Measurements from ENCODE around the gene SNX24.
"Not testable (repeated sequence)": the region's sequence is repeated elsewhere in the genome, so short reads cannot be mapped to it uniquely, and the experiment has no call there.

The SNX24 gene

GRCh38 chr5:122901346-122901745 is 55.9 kb downstream of the SNX24 start:
- Histone ChIP-seq H3K36me3 (ENCODE audit: control insufficient read depth in 1 of 2, insufficient read depth in 2 of 2, low read length in 2 of 2) (no peaks in the 10 kb centered on the region), H3K9me3 (ENCODE audit: control insufficient read depth in 1 of 2, low read length in 2 of 2) (no peaks in the 10 kb centered on the region), H3K27me3 (ENCODE audit: low read depth, low read length) (no peaks in the 10 kb centered on the region), H3K4me1 (ENCODE audit: control insufficient read depth in 1 of 2, insufficient read depth in 2 of 2, low read length in 2 of 2) (no peaks in the 10 kb centered on the region), H3K4me3 (ENCODE audit: low read depth in 1 of 2, low read length in 2 of 2) (no peak overlapping the region), H3K27ac (ENCODE audit: low read length) (no peak overlapping the region)

DNA sequence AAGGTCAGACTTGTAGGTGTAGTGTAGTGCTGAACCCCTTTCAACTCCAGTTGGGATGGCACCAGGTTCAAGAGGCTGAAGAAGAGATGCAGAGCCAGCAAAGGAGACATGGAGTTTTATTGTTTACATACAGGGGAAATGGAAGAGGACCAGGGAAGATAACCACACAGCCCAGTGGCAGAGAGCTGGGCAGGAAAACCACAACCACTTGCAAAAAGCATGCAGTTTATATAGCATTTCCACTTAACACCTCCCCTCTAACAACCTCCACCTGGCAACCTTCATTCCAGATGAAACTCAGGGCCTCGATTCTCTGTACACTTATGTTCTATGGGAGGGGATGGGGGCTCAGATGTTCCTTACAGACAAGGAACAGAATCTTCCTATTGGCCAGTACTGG is 56.9 kb downstream of the SNX24 start:
- H3K4me3 ChIP-seq (ENCODE audit: low read depth in 1 of 2, low read length in 2 of 2) = no peak overlapping the region
- H3K27me3 ChIP-seq (ENCODE audit: low read depth, low read length) = no peaks in the 10 kb centered on the region
- no peaks in the 10 kb centered on the region for H3K4me1 ChIP-seq (ENCODE audit: control insufficient read depth in 1 of 2, insufficient read depth in 2 of 2, low read length in 2 of 2)
- H3K9me3 ChIP-seq (ENCODE audit: control insufficient read depth in 1 of 2, low read length in 2 of 2) = no peaks in the 10 kb centered on the region
- no peaks in the 10 kb centered on the region for H3K36me3 ChIP-seq (ENCODE audit: control insufficient read depth in 1 of 2, insufficient read depth in 2 of 2, low read length in 2 of 2)
- no peak overlapping the region for H3K27ac ChIP-seq (ENCODE audit: low read length)

- Histone ChIP-seq H3K27me3 (ENCODE audit: low read depth, low read length) (no peaks in the 10 kb centered on the region), H3K9me3 (ENCODE audit: control insufficient read depth in 1 of 2, low read length in 2 of 2) (no peaks in the 10 kb centered on the region), H3K4me1 (ENCODE audit: control insufficient read depth in 1 of 2, insufficient read depth in 2 of 2, low read length in 2 of 2) (no peaks in the 10 kb centered on the region), H3K4me3 (ENCODE audit: low read depth in 1 of 2, low read length in 2 of 2) (no peak overlapping the region), H3K27ac (ENCODE audit: low read length) (no peak overlapping the region), H3K36me3 (ENCODE audit: control insufficient read depth in 1 of 2, insufficient read depth in 2 of 2, low read length in 2 of 2) (no peaks in the 10 kb centered on the region)
Observed at GRCh38 chr5:122906768-122907167, 61.4 kb downstream of the SNX24 start.

DNA sequence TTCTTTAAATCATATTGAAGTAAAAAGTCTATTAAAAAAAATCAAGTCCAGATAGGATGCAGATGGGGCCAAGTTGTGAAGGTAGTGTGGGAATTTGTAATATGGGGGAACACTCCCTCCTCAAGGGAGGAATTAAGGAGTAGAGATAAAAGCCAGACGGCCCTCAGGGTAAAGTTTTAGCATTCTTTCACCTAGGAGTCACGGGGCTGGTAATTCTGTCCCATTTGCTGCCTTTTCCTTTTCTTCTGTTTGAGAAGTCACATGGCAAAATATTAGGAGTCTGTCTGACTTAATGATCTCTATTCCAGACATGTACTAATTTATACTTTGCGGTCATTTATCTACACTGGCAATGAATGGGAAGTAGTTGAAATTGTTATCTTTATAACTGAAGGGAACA is 61.9 kb downstream of the SNX24 start:
- no peaks in the 10 kb centered on the region for H3K27me3 ChIP-seq (ENCODE audit: low read depth, low read length)
- no peak overlapping the region for H3K27ac ChIP-seq (ENCODE audit: low read length)
- no peak overlapping the region for H3K4me3 ChIP-seq (ENCODE audit: low read depth in 1 of 2, low read length in 2 of 2)
- H3K9me3 ChIP-seq (ENCODE audit: control insufficient read depth in 1 of 2, low read length in 2 of 2) = no peaks in the 10 kb centered on the region
- no peaks in the 10 kb centered on the region for H3K4me1 ChIP-seq (ENCODE audit: control insufficient read depth in 1 of 2, insufficient read depth in 2 of 2, low read length in 2 of 2)
- no peaks in the 10 kb centered on the region for H3K36me3 ChIP-seq (ENCODE audit: control insufficient read depth in 1 of 2, insufficient read depth in 2 of 2, low read length in 2 of 2)

- Histone ChIP-seq H3K27me3 (ENCODE audit: low read depth, low read length) (no peaks in the 10 kb centered on the region), H3K27ac (ENCODE audit: low read length) (no peak overlapping the region), H3K9me3 (ENCODE audit: control insufficient read depth in 1 of 2, low read length in 2 of 2) (no peaks in the 10 kb centered on the region), H3K4me3 (ENCODE audit: low read depth in 1 of 2, low read length in 2 of 2) (no peak overlapping the region), H3K36me3 (ENCODE audit: control insufficient read depth in 1 of 2, insufficient read depth in 2 of 2, low read length in 2 of 2) (no peaks in the 10 kb centered on the region), H3K4me1 (ENCODE audit: control insufficient read depth in 1 of 2, insufficient read depth in 2 of 2, low read length in 2 of 2) (no peaks in the 10 kb centered on the region)
Observed at GRCh38 chr5:122908108-122908507, 62.7 kb downstream of the SNX24 start.

DNA sequence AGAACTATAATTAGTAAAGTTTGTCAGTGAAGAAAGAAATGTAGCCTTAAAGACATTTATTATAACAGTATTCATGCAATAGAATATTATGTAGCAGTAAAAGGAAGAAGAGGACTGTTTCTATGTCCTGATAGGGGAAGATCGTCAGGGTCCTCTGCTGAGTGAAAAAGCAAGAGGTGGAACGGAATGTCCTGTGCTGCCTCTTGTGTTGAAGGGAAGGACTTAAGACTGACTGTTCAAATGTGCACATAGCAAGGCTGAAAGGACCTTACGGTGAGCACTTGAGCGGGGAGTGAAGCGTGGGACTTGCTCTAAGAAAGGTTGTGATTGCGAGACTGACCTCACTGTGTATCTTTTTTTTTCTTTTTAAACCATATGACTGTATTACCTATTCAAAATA is 63.2 kb downstream of the SNX24 start:
- Histone ChIP-seq H3K4me3 (ENCODE audit: low read depth in 1 of 2, low read length in 2 of 2) (no peak overlapping the region), H3K27me3 (ENCODE audit: low read depth, low read length) (no peaks in the 10 kb centered on the region), H3K27ac (ENCODE audit: low read length) (no peak overlapping the region), H3K36me3 (ENCODE audit: control insufficient read depth in 1 of 2, insufficient read depth in 2 of 2, low read length in 2 of 2) (no peaks in the 10 kb centered on the region), H3K4me1 (ENCODE audit: control insufficient read depth in 1 of 2, insufficient read depth in 2 of 2, low read length in 2 of 2) (no peaks in the 10 kb centered on the region), H3K9me3 (ENCODE audit: control insufficient read depth in 1 of 2, low read length in 2 of 2) (no peaks in the 10 kb centered on the region)

- H3K36me3 ChIP-seq (ENCODE audit: control insufficient read depth in 1 of 2, insufficient read depth in 2 of 2, low read length in 2 of 2) = no peaks in the 10 kb centered on the region
- H3K9me3 ChIP-seq (ENCODE audit: control insufficient read depth in 1 of 2, low read length in 2 of 2) = no peaks in the 10 kb centered on the region
- no peaks in the 10 kb centered on the region for H3K27me3 ChIP-seq (ENCODE audit: low read depth, low read length)
- no peaks in the 10 kb centered on the region for H3K4me1 ChIP-seq (ENCODE audit: control insufficient read depth in 1 of 2, insufficient read depth in 2 of 2, low read length in 2 of 2)
- H3K4me3 ChIP-seq (ENCODE audit: low read depth in 1 of 2, low read length in 2 of 2) = no peak overlapping the region
- no peak overlapping the region for H3K27ac ChIP-seq (ENCODE audit: low read length)
Observed at GRCh38 chr5:122909470-122910100, 64.2 kb downstream of the SNX24 start.

GRCh38 chr5:122913436-122913835 is 68.0 kb downstream of the SNX24 start:
- not testable (repeated sequence) for H3K4me3 ChIP-seq (ENCODE audit: low read depth in 1 of 2, low read length in 2 of 2); H3K27me3 ChIP-seq (ENCODE audit: low read depth, low read length); H3K4me1 ChIP-seq (ENCODE audit: control insufficient read depth in 1 of 2, insufficient read depth in 2 of 2, low read length in 2 of 2); H3K27ac ChIP-seq (ENCODE audit: low read length); H3K9me3 ChIP-seq (ENCODE audit: control insufficient read depth in 1 of 2, low read length in 2 of 2); H3K36me3 ChIP-seq (ENCODE audit: control insufficient read depth in 1 of 2, insufficient read depth in 2 of 2, low read length in 2 of 2)

GRCh38 chr5:122915717-122916461 is 70.5 kb downstream of the SNX24 start:
- Histone ChIP-seq H3K9me3 (ENCODE audit: control insufficient read depth in 1 of 2, low read length in 2 of 2) (no peaks in the 10 kb centered on the region), H3K4me3 (ENCODE audit: low read depth in 1 of 2, low read length in 2 of 2) (peak overlapping the region in 1 of 2 donors; percentile 5), H3K27me3 (ENCODE audit: low read depth, low read length) (no peaks in the 10 kb centered on the region), H3K36me3 (ENCODE audit: control insufficient read depth in 1 of 2, insufficient read depth in 2 of 2, low read length in 2 of 2) (no peaks in the 10 kb centered on the region), H3K4me1 (ENCODE audit: control insufficient read depth in 1 of 2, insufficient read depth in 2 of 2, low read length in 2 of 2) (peaks cover 0 to 6% of the 10 kb centered on the region in 2 donors), H3K27ac (ENCODE audit: low read length) (peak overlapping the region; percentile 33)

DNA sequence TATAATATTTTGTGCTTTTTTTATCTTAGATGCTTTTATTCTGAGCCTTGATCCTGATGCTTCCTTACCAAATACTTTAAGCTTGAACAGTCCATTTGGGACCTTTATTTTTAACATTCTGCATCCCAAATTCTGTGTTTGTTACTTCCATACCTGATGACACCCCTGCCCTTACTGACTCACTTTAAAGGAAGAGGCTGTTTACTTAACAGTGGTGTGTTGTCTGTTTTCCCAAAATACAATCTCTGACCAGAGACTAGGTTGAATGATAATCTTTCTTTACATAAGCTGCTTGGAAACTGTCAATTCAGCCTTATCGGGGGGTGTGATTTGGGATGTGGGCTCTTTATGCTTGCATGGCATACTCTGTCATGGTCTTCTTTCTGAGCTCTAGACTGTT is 71.1 kb downstream of the SNX24 start:
- Histone ChIP-seq H3K27me3 (ENCODE audit: low read depth, low read length) (no peaks in the 10 kb centered on the region), H3K4me3 (ENCODE audit: low read depth in 1 of 2, low read length in 2 of 2) (no peak overlapping the region), H3K9me3 (ENCODE audit: control insufficient read depth in 1 of 2, low read length in 2 of 2) (no peaks in the 10 kb centered on the region), H3K36me3 (ENCODE audit: control insufficient read depth in 1 of 2, insufficient read depth in 2 of 2, low read length in 2 of 2) (no peaks in the 10 kb centered on the region), H3K27ac (ENCODE audit: low read length) (no peak overlapping the region), H3K4me1 (ENCODE audit: control insufficient read depth in 1 of 2, insufficient read depth in 2 of 2, low read length in 2 of 2) (peaks cover 0 to 6% of the 10 kb centered on the region in 2 donors)

GRCh38 chr5:122919969-122920368 is 74.6 kb downstream of the SNX24 start:
- Histone ChIP-seq H3K36me3 (ENCODE audit: control insufficient read depth in 1 of 2, insufficient read depth in 2 of 2, low read length in 2 of 2) (no peaks in the 10 kb centered on the region), H3K9me3 (ENCODE audit: control insufficient read depth in 1 of 2, low read length in 2 of 2) (no peaks in the 10 kb centered on the region), H3K4me3 (ENCODE audit: low read depth in 1 of 2, low read length in 2 of 2) (no peak overlapping the region), H3K4me1 (ENCODE audit: control insufficient read depth in 1 of 2, insufficient read depth in 2 of 2, low read length in 2 of 2) (peaks cover 0 to 6% of the 10 kb centered on the region in 2 donors), H3K27ac (ENCODE audit: low read length) (no peak overlapping the region), H3K27me3 (ENCODE audit: low read depth, low read length) (no peaks in the 10 kb centered on the region)

- no peaks in the 10 kb centered on the region for H3K4me1 ChIP-seq (ENCODE audit: control insufficient read depth in 1 of 2, insufficient read depth in 2 of 2, low read length in 2 of 2)
- no peaks in the 10 kb centered on the region for H3K36me3 ChIP-seq (ENCODE audit: control insufficient read depth in 1 of 2, insufficient read depth in 2 of 2, low read length in 2 of 2)
- H3K4me3 ChIP-seq (ENCODE audit: low read depth in 1 of 2, low read length in 2 of 2) = no peak overlapping the region
- H3K9me3 ChIP-seq (ENCODE audit: control insufficient read depth in 1 of 2, low read length in 2 of 2) = no peaks in the 10 kb centered on the region
- H3K27ac ChIP-seq (ENCODE audit: low read length) = no peak overlapping the region
- no peaks in the 10 kb centered on the region for H3K27me3 ChIP-seq (ENCODE audit: low read depth, low read length)
Observed at GRCh38 chr5:122921826-122922225, 76.4 kb downstream of the SNX24 start.
